Body of pancreas (tissue), 4 donors: ENCODE data around the gene WDR44.

ENCODE experiments used
- CTCF ChIP-seq, 7 experiments: fragments of 450-650 bp in 4 of 7; fragments of 200-600 bp in 3 of 7; sonication (generic) in 3 of 7; IDR thresholded peaks; one replicate each; pipeline ENCODE4 v1.5.1; 2016 to 2019; ENCODE audit warnings: antibody characterized with exemption in 7 of 7
- POLR2A ChIP-seq, 3 donors: fragments of 450-650 bp; IDR thresholded peaks; one replicate each; pipeline ENCODE4 v1.6.1; 2016; ENCODE audit warnings: antibody characterized with exemption in 3 of 3, mild to moderate bottlenecking in 2 of 3

DNA sequence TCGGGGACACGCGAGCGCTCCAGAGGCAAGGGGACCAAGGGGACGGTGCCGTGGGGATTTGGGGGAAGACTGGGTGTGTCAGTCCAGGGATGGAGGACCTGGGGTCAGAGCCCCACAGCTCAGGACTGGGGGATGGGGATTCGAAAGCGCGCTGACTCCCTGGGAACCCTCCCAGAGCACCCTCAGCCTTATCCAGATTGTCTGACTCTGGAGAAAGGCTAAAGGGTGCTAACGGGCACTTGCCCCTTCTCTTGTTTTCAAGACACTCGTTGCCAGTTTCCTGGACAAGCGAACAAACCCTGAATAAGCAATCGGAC, 150.8 kb downstream of the WDR44 start:
- no peak for TF ChIP-seq CTCF (IDR thresholded peaks at IDR 0.05)
- no peak for TF ChIP-seq POLR2A (IDR thresholded peaks at IDR 0.05)
